ENCODE measurements around the gene HSPA6.
A peak's percentile ranks its signal among the peaks of the same experiment; 100 is the strongest.
"Not testable (repeated sequence)": the region's sequence is repeated elsewhere in the genome, so short reads cannot be mapped to it uniquely, and the experiment has no call there.

HSPA6 gene

GRCh38 chr1:161545005-161545731 lies 20.8 kb downstream of the HSPA6 start:
- H3K79me2 ChIP-seq (ENCODE audit: control insufficient read depth, insufficient read depth, low read length, poor library complexity); H3K4ac ChIP-seq (ENCODE audit: low read depth, low read length); H2BK5ac ChIP-seq (ENCODE audit: low read depth, low read length, poor library complexity); H3K27ac ChIP-seq (ENCODE audit: low read depth, low read length); H3K27me3 ChIP-seq (ENCODE audit: insufficient read depth, low read length); H3K4me2 ChIP-seq (ENCODE audit: low read length); H3K18ac ChIP-seq (ENCODE audit: low read length); H3K23ac ChIP-seq (ENCODE audit: low read length); H3K79me1 ChIP-seq (ENCODE audit: low read length); H4K12ac ChIP-seq (ENCODE audit: low read depth, low read length); H4K91ac ChIP-seq (ENCODE audit: low read depth, low read length); H4K8ac ChIP-seq (ENCODE audit: low read depth, low read length); H3K14ac ChIP-seq (ENCODE audit: low read length); H3K9ac ChIP-seq (ENCODE audit: low read length); H2AFZ ChIP-seq (ENCODE audit: insufficient read depth, low read length, poor library complexity); H3K4me1 ChIP-seq (ENCODE audit: control insufficient read depth in 1 of 2, insufficient read depth in 2 of 2, low read length in 2 of 2); H3K36me3 ChIP-seq (ENCODE audit: control insufficient read depth in 1 of 2, insufficient read depth in 2 of 2, low read length in 2 of 2); H2BK120ac ChIP-seq (ENCODE audit: insufficient read depth, low read length, poor library complexity); DNase-seq; H2BK12ac ChIP-seq (ENCODE audit: low read length); H3K9me3 ChIP-seq (ENCODE audit: insufficient read depth, low read depth, low read length); H2AK5ac ChIP-seq (ENCODE audit: low read length); H3K4me3 ChIP-seq (ENCODE audit: low read depth, low read length): not testable (repeated sequence)
- no CpG with 5 or more reads among the region's 11 CpGs for WGBS (ENCODE audit: extremely low coverage, insufficient coverage, insufficient read length)

- WGBS (ENCODE audit: extremely low coverage, insufficient coverage, insufficient read length) = no CpG with 5 or more reads among the region's 8 CpGs
- not testable (repeated sequence) for H3K4me3 ChIP-seq (ENCODE audit: low read depth, low read length); H3K27me3 ChIP-seq (ENCODE audit: insufficient read depth, low read length); H3K9me3 ChIP-seq (ENCODE audit: insufficient read depth, low read depth, low read length); H3K4me2 ChIP-seq (ENCODE audit: low read length); H3K18ac ChIP-seq (ENCODE audit: low read length); H3K14ac ChIP-seq (ENCODE audit: low read length); H4K12ac ChIP-seq (ENCODE audit: low read depth, low read length); H2BK5ac ChIP-seq (ENCODE audit: low read depth, low read length, poor library complexity); H3K9ac ChIP-seq (ENCODE audit: low read length); H4K91ac ChIP-seq (ENCODE audit: low read depth, low read length); H2BK120ac ChIP-seq (ENCODE audit: insufficient read depth, low read length, poor library complexity); H3K27ac ChIP-seq (ENCODE audit: low read depth, low read length); H2AFZ ChIP-seq (ENCODE audit: insufficient read depth, low read length, poor library complexity); H2AK5ac ChIP-seq (ENCODE audit: low read length); H3K4ac ChIP-seq (ENCODE audit: low read depth, low read length); H3K23ac ChIP-seq (ENCODE audit: low read length); H3K36me3 ChIP-seq (ENCODE audit: control insufficient read depth in 1 of 2, insufficient read depth in 2 of 2, low read length in 2 of 2); H2BK12ac ChIP-seq (ENCODE audit: low read length); H3K79me2 ChIP-seq (ENCODE audit: control insufficient read depth, insufficient read depth, low read length, poor library complexity); H3K79me1 ChIP-seq (ENCODE audit: low read length); H3K4me1 ChIP-seq (ENCODE audit: control insufficient read depth in 1 of 2, insufficient read depth in 2 of 2, low read length in 2 of 2); H4K8ac ChIP-seq (ENCODE audit: low read depth, low read length)
- peak in 1 of 2 donors; percentile 7 for DNase-seq
Measured at GRCh38 chr1:161547995-161548741, 23.8 kb downstream of the HSPA6 start.

- not testable (repeated sequence) for H2BK5ac ChIP-seq (ENCODE audit: low read depth, low read length, poor library complexity); H2BK12ac ChIP-seq (ENCODE audit: low read length); H2AK5ac ChIP-seq (ENCODE audit: low read length); H3K9me3 ChIP-seq (ENCODE audit: insufficient read depth, low read depth, low read length); DNase-seq; H3K79me1 ChIP-seq (ENCODE audit: low read length); H3K23ac ChIP-seq (ENCODE audit: low read length); H3K14ac ChIP-seq (ENCODE audit: low read length); H4K8ac ChIP-seq (ENCODE audit: low read depth, low read length); H4K91ac ChIP-seq (ENCODE audit: low read depth, low read length); H3K18ac ChIP-seq (ENCODE audit: low read length); H3K36me3 ChIP-seq (ENCODE audit: control insufficient read depth in 1 of 2, insufficient read depth in 2 of 2, low read length in 2 of 2); H3K9ac ChIP-seq (ENCODE audit: low read length); H4K12ac ChIP-seq (ENCODE audit: low read depth, low read length); H3K27me3 ChIP-seq (ENCODE audit: insufficient read depth, low read length); H3K4ac ChIP-seq (ENCODE audit: low read depth, low read length); H3K4me1 ChIP-seq (ENCODE audit: control insufficient read depth in 1 of 2, insufficient read depth in 2 of 2, low read length in 2 of 2); H3K4me3 ChIP-seq (ENCODE audit: low read depth, low read length); H3K27ac ChIP-seq (ENCODE audit: low read depth, low read length); H2AFZ ChIP-seq (ENCODE audit: insufficient read depth, low read length, poor library complexity); H3K79me2 ChIP-seq (ENCODE audit: control insufficient read depth, insufficient read depth, low read length, poor library complexity); H3K4me2 ChIP-seq (ENCODE audit: low read length); H2BK120ac ChIP-seq (ENCODE audit: insufficient read depth, low read length, poor library complexity)
- no CpG with 5 or more reads among the region's 2 CpGs for WGBS (ENCODE audit: extremely low coverage, insufficient coverage, insufficient read length)
Measured at GRCh38 chr1:161548749-161549406, 24.5 kb downstream of the HSPA6 start.

- H3K4me3 ChIP-seq (ENCODE audit: low read depth, low read length) = no peak within 1 kb of the TSS
- no peak within 1 kb of the TSS for H2AK5ac ChIP-seq (ENCODE audit: low read length)
- no peak within 1 kb of the TSS for H3K4me2 ChIP-seq (ENCODE audit: low read length)
- no peaks in the 10 kb centered on the region for H3K79me2 ChIP-seq (ENCODE audit: control insufficient read depth, insufficient read depth, low read length, poor library complexity)
- H4K12ac ChIP-seq (ENCODE audit: low read depth, low read length) = no peak within 1 kb of the TSS
- no peak within 1 kb of the TSS for H3K9ac ChIP-seq (ENCODE audit: low read length)
- no peak within 1 kb of the TSS for H3K14ac ChIP-seq (ENCODE audit: low read length)
- H3K9me3 ChIP-seq (ENCODE audit: insufficient read depth, low read depth, low read length) = no peaks in the 10 kb centered on the region
- WGBS (ENCODE audit: extremely low coverage, insufficient coverage, insufficient read length) = no CpG with 5 or more reads among the region's 2 CpGs
- no peak within 1 kb of the TSS for H4K8ac ChIP-seq (ENCODE audit: low read depth, low read length)
- no peak for DNase-seq
- H3K79me1 ChIP-seq (ENCODE audit: low read length) = no peaks in the 10 kb centered on the region
- H3K27ac ChIP-seq (ENCODE audit: low read depth, low read length) = no peak within 1 kb of the TSS
- H2BK5ac ChIP-seq (ENCODE audit: low read depth, low read length, poor library complexity) = no peak within 1 kb of the TSS
- peak within 1 kb of the TSS; percentile 14 for H4K91ac ChIP-seq (ENCODE audit: low read depth, low read length)
- no peak within 1 kb of the TSS for H2BK120ac ChIP-seq (ENCODE audit: insufficient read depth, low read length, poor library complexity)
- no peaks in the 10 kb centered on the region for H3K36me3 ChIP-seq (ENCODE audit: control insufficient read depth in 1 of 2, insufficient read depth in 2 of 2, low read length in 2 of 2)
- no peak within 1 kb of the TSS for H2AFZ ChIP-seq (ENCODE audit: insufficient read depth, low read length, poor library complexity)
- no peak within 1 kb of the TSS for H3K23ac ChIP-seq (ENCODE audit: low read length)
- no peak within 1 kb of the TSS for H2BK12ac ChIP-seq (ENCODE audit: low read length)
- H3K4me1 ChIP-seq (ENCODE audit: control insufficient read depth in 1 of 2, insufficient read depth in 2 of 2, low read length in 2 of 2) = no peaks in the 10 kb centered on the region
- H3K18ac ChIP-seq (ENCODE audit: low read length) = no peak within 1 kb of the TSS
- H3K4ac ChIP-seq (ENCODE audit: low read depth, low read length) = no peak within 1 kb of the TSS
- no peaks in the 10 kb centered on the region for H3K27me3 ChIP-seq (ENCODE audit: insufficient read depth, low read length)
Measured at GRCh38 chr1:161549652-161550051, 25.3 kb downstream of the HSPA6 start, which contains the start of gene FCGR3A. FCGR3A (minus strand) TSS chr1:161549818; CDS start chr1:161549736, 82 bp downstream.

Data from trophoblast cell (in vitro differentiated cells and primary cell).